ENCODE measurements around the gene MTHFD1L.

Gene MTHFD1L

DNA sequence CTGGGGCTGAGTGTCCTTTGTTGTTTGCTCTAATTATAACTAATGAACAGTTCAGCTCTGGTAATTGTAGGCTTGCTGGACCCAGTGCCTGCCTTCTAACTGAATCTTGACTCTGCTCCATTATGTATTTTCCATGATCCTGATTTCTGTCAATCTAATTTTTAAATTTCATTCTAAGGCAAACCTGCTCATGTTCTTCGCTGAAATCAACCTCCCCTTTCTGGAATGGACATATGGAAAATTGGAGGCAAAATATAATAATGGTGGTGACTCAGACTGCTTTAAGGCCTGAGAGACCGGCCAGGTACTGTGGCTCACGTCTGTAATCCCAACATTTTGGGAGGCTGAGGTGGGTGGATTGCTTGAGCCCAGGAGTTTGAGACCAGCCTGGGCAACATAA, 191.6 kb downstream of the MTHFD1L start:
- Histone ChIP-seq H3K4me3 (IDR thresholded peaks at IDR 0.05; ENCODE audit: insufficient read depth, low read depth, low read length) (no peak overlapping the region), H3K36me3 (ENCODE audit: insufficient read depth) (no peaks in the 10 kb centered on the region), H2AFZ (ENCODE audit: low read depth) (no peak overlapping the region), H3K27ac (no peak overlapping the region), H3K4me1 (ENCODE audit: low read depth, poor library complexity, severe bottlenecking) (no peaks in the 10 kb centered on the region), H3K4me2 (no peak overlapping the region), H3K9ac (no peak overlapping the region), H3K27me3 (ENCODE audit: insufficient read depth, low read depth) (no peaks in the 10 kb centered on the region), H4K20me1 (ENCODE audit: insufficient read depth) (no peaks in the 10 kb centered on the region), H3K79me2 (ENCODE audit: insufficient read depth, low read depth) (no peaks in the 10 kb centered on the region)
- TF ChIP-seq, protein P1, sequence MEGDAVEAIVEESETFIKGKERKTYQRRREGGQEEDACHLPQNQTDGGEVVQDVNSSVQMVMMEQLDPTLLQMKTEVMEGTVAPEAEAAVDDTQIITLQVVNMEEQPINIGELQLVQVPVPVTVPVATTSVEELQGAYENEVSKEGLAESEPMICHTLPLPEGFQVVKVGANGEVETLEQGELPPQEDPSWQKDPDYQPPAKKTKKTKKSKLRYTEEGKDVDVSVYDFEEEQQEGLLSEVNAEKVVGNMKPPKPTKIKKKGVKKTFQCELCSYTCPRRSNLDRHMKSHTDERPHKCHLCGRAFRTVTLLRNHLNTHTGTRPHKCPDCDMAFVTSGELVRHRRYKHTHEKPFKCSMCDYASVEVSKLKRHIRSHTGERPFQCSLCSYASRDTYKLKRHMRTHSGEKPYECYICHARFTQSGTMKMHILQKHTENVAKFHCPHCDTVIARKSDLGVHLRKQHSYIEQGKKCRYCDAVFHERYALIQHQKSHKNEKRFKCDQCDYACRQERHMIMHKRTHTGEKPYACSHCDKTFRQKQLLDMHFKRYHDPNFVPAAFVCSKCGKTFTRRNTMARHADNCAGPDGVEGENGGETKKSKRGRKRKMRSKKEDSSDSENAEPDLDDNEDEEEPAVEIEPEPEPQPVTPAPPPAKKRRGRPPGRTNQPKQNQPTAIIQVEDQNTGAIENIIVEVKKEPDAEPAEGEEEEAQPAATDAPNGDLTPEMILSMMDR (conservative IDR thresholded peaks at IDR 0.05; ENCODE audit: low read depth, low read length), result no peak

DNA sequence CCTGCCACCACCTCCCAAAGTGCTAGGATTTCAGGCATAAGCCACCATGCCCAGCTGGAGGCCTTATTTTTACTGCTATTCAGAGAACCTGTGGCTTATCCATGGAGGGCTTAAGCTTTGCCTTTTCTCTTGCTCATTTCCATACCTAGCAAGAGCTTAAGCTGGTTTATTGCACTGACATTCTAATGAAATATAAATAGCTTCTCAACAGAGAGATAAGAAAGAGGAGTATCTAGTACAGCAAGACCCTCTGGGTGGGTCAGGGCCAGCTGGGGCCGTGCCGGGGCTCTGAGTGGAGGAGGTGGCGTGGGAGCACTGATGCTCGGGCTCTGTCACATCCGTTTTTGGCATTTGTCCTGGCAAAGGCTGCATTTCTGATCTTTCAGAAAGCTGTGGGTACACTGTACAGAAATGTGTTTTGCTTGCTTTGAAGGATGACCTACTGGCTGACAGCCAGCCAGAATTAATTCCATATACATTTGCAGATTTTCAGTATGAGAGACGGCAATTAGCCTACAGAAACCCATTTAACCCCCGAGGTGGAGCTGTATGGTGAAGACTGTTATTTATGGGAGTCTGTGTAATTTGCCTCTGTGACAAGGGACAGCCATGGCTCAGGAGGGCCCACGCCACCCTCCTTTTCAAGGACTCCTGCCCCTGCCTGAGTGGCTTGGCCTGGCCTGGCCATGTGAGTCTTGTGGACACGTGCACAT, 192.7 kb downstream of the MTHFD1L start:
- no peak overlapping the region for H3K4me2 ChIP-seq
- H3K36me3 ChIP-seq (ENCODE audit: insufficient read depth), result no peaks in the 10 kb centered on the region
- H3K9ac ChIP-seq, result no peak overlapping the region
- H3K27ac ChIP-seq, result no peak overlapping the region
- H3K4me1 ChIP-seq (ENCODE audit: low read depth, poor library complexity, severe bottlenecking), result no peaks in the 10 kb centered on the region
- no peaks in the 10 kb centered on the region for H4K20me1 ChIP-seq (ENCODE audit: insufficient read depth)
- TF ChIP-seq, protein P1 (conservative IDR thresholded peaks at IDR 0.05; ENCODE audit: low read depth, low read length), result no peak
- H3K27me3 ChIP-seq (ENCODE audit: insufficient read depth, low read depth), result no peaks in the 10 kb centered on the region
- no peaks in the 10 kb centered on the region for H3K79me2 ChIP-seq (ENCODE audit: insufficient read depth, low read depth)
- no peak overlapping the region for H2AFZ ChIP-seq (ENCODE audit: low read depth)
- no peak overlapping the region for H3K4me3 ChIP-seq (IDR thresholded peaks at IDR 0.05; ENCODE audit: insufficient read depth, low read depth, low read length)

DNA sequence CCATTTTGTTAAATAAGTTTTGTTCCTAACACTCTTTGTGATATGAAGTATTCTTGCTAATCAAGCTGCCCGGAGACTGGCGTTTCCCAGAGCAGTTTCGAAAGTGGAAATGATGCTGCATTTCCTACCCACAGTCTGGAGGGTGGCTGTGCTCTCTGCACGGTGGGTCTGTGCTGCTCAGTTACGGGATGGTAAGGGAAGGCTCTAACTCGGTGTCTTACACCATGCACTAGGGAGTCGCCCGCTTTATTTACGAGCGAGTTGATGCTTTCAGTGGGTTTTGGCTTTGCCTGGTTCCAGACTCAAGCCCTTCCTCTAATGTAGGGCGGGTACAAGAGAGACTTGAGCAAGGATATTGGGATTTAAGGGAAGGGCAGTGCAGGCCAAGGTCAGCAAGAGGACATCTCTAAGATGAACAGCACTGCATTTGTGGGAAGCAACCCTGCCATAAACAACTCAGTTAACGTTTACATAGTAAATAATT, 194.2 kb downstream of the MTHFD1L start:
- Histone ChIP-seq H3K79me2 (ENCODE audit: insufficient read depth, low read depth) (no peaks in the 10 kb centered on the region), H4K20me1 (ENCODE audit: insufficient read depth) (no peaks in the 10 kb centered on the region), H3K4me2 (no peak overlapping the region)

DNA sequence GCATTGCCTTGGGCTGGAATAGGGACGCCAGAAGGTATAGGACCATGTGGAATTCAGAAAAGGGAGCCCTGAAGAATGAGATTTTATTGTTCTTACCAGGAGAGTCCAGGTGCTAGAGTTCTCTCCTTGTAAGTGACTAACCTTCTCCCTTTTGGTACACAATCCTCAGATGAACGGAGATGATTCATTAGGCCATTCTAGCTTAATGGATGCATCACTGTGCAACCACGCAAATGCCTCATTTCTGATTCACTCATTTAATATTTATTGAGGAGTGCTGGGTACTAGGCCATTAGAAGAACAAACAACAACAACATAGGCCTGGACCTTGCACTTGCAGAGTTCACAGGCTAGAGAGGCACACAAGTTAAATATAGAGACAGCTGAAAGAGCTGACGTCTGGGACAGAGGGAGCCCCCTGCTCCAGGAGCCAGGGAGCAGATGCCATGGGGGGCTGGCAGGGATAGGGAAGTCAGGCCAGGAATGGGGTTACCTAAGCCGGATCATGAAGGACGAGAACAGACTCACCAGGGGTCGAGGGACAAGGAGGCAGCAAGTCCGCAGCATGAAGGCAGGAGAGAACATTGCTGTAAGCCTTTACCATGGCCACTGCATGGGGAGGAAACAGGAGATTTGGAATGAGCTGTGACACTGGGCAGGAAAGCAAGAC, 194.7 kb downstream of the MTHFD1L start:
- Histone ChIP-seq H3K4me2 (no peak overlapping the region), H3K9ac (no peak overlapping the region), H3K36me3 (ENCODE audit: insufficient read depth) (no peaks in the 10 kb centered on the region), H4K20me1 (ENCODE audit: insufficient read depth) (no peaks in the 10 kb centered on the region), H3K4me3 (IDR thresholded peaks at IDR 0.05; ENCODE audit: insufficient read depth, low read depth, low read length) (no peak overlapping the region), H3K79me2 (ENCODE audit: insufficient read depth, low read depth) (no peaks in the 10 kb centered on the region), H3K27ac (no peak overlapping the region), H2AFZ (ENCODE audit: low read depth) (no peak overlapping the region), H3K4me1 (ENCODE audit: low read depth, poor library complexity, severe bottlenecking) (no peaks in the 10 kb centered on the region), H3K27me3 (ENCODE audit: insufficient read depth, low read depth) (no peaks in the 10 kb centered on the region)
- TF ChIP-seq, protein P1 (conservative IDR thresholded peaks at IDR 0.05; ENCODE audit: low read depth, low read length), result no peak

More for the DNA sequence above, 194.2 kb downstream of the MTHFD1L start:
- Histone ChIP-seq H3K9ac (no peak overlapping the region), H3K36me3 (ENCODE audit: insufficient read depth) (no peaks in the 10 kb centered on the region), H3K27me3 (ENCODE audit: insufficient read depth, low read depth) (no peaks in the 10 kb centered on the region), H3K4me3 (IDR thresholded peaks at IDR 0.05; ENCODE audit: insufficient read depth, low read depth, low read length) (no peak overlapping the region), H3K27ac (no peak overlapping the region), H2AFZ (ENCODE audit: low read depth) (no peak overlapping the region), H3K4me1 (ENCODE audit: low read depth, poor library complexity, severe bottlenecking) (no peaks in the 10 kb centered on the region)
- TF ChIP-seq, protein P1 (conservative IDR thresholded peaks at IDR 0.05; ENCODE audit: low read depth, low read length), result no peak

Measured in KMS-11 (cell line).